ENCODE data around the gene FAM24B.

FAM24B gene

DNA sequence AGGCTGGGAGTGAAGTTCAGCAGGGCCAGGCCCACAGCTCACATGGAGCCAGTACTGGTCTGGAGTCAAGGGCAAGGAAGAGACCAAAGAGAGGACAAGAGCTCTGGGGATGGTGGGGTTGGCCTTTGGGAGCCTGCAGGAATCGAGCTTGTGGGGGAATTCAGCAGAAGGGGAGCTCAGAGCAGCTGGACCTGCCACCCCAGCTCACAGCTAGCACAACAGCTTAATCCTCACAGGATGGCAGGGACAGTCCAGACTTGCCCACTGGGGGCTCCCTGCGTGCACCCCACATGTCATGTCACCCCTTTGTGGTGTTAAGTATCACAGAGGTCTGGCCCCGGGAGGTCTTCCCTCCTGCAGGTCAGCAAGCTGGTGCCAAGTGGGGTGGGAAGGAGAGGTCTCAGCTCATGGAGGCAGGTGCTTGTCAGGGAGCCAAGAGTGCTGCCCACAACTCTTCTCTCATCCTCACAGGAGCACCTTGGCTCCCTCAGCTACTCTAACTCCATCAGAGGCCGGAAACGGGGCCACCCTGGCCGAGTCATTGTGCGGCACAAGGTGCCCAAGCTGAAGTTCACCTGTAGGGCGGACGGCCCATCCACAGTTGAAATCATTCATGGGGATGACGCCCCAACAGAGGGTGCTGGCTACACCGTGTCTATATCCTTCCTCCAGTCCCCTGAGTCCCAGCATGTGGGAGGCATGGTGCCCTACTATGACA, 56.2 kb downstream of the FAM24B start:
- no peak for DNase-seq

DNA sequence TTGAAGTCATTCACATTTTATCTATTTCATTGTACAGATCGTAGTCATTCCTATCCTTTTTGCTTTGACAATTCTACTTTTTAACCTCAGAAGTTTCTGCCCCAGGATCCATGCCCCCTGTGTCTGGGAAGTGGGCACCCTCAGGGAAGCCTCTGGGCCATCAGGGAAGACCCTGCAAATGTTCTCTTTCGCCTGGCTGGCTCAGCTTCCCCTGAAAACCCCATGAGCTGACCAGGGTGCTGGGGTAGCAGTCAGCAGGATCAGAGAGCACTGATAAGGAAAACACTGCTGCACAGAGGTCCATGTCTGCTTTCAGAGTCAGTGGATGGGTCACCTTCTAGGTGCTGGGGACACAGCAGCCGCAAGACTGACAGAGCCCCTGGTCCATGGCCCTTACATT, 57.6 kb downstream of the FAM24B start:
- no peak for DNase-seq

DNA sequence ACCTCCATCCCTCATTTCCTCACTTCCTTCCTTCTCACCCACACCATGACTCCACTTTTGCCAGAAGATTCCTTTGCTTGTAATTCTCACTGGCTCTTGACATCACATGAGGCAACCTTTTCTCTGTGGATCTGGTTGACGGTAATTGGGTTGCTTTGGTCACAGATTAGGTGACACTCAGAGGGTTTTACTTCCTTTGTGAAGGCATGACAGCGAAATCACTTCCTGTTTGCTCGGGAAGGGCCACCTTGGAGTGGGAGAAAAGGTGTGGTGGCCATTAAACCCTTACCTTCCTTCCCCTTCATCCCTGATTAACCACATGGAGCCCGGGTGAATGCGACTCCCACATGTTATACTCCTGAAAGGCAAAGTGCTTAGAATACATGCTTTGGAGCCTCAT, 63.9 kb downstream of the FAM24B start:
- no peak for DNase-seq

DNA sequence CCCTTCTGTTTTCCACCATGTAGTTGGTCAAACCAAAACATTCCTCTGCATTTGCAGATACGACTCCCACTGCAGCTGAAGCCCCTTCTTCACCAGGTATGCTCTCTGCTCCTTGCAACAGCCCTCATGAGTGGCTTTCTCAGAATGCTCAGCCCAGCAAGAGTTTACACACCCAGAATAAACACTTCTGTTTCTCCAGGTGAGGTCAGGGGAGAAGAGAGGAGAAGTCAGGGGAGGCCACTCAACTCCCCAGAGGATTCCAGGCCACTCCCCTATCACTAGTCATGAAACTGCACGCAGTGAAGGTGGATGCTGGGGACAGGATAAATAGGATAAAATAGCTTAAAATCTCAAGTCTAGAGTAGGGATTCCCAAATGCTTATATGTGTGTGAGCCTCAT, 64.9 kb downstream of the FAM24B start:
- DNase-seq: no peak

DNA sequence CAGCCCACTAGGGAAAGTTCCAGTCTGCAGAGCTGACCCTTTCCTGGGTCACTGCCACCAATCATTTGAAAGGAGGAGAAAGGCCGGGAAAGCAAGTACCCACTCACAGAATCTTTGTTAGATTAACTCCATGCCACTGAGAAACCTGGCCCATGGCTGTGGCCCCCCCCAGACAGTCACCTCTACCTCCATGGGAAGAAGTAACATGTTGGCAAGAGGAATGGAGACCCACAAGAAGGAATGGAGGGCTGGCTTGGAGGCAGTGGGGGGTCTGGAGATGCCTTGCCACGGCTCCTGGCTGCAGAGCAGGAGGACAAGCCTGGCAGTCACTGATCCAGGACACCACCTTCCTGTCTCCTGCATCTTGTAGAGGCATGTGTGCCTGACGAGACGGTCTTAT, 66.6 kb downstream of the FAM24B start:
- DNase-seq: no peak

DNA sequence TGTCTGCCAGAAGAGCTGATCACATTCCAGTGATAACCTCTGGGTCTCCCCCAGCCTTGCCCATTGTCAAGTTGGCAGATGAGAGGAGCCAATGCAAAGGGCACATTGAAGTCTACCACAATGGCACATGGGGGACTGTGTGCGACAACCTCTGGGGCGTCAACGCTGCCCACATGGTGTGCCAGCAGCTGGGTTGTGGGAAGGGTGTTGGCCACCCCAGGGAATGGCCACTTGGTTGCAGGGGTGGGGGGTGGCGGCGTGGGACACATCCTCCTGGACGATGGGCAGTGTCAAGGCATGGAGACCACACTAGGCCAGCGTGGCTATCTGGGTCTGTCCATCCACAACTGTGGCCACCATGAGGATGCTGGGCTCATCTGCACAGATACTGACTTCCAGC, 77.1 kb downstream of the FAM24B start:
- DNase-seq: no peak
